ENCODE measurements around the gene KLKB1.
"Not testable (repeated sequence)": the region's sequence is repeated elsewhere in the genome, so short reads cannot be mapped to it uniquely, and the experiment has no call there.

The KLKB1 gene

GRCh38 chr4:186243331-186243730, 16.0 kb downstream of the KLKB1 start:
- DNase-seq (ENCODE audit: low spot score) = no peak
- no peak for TF ChIP-seq CTCF (IDR thresholded peaks at IDR 0.05; ENCODE audit: extremely low read depth, missing control alignments)

GRCh38 chr4:186244835-186245234, 17.5 kb downstream of the KLKB1 start:
- no peak for DNase-seq (ENCODE audit: low spot score)
- no peak for TF ChIP-seq CTCF (IDR thresholded peaks at IDR 0.05; ENCODE audit: extremely low read depth, missing control alignments)

GRCh38 chr4:186247062-186247752, 19.9 kb downstream of the KLKB1 start:
- not testable (repeated sequence) for DNase-seq (ENCODE audit: low spot score)

GRCh38 chr4:186248643-186249042, 21.3 kb downstream of the KLKB1 start:
- TF ChIP-seq CTCF (IDR thresholded peaks at IDR 0.05; ENCODE audit: extremely low read depth, missing control alignments) = no peak
- DNase-seq (ENCODE audit: low spot score) = no peak

GRCh38 chr4:186249785-186250754, 22.8 kb downstream of the KLKB1 start:
- TF ChIP-seq CTCF (IDR thresholded peaks at IDR 0.05; ENCODE audit: extremely low read depth, missing control alignments) = no peak
- DNase-seq (ENCODE audit: low spot score) = no peak

GRCh38 chr4:186250760-186251159, 23.5 kb downstream of the KLKB1 start:
- no peak for TF ChIP-seq CTCF (IDR thresholded peaks at IDR 0.05; ENCODE audit: extremely low read depth, missing control alignments)
- no peak for DNase-seq (ENCODE audit: low spot score)

GRCh38 chr4:186255122-186255521, 27.8 kb downstream of the KLKB1 start:
- DNase-seq (ENCODE audit: low spot score) = no peak
- TF ChIP-seq CTCF (IDR thresholded peaks at IDR 0.05; ENCODE audit: extremely low read depth, missing control alignments) = no peak
